NB4 (cell line): ENCODE results near the gene IPO8.

Experiments
- CTCF ChIP-seq: IDR thresholded peaks from one replicate; pipeline ENCODE4 v1.5.1; 2012; ENCODE audit warnings: low read depth, low read length
- MAX ChIP-seq: IDR thresholded peaks from 2 replicates; pipeline ENCODE4 v1.6.1; 2011; ENCODE audit warnings: low read depth, low read length

- TF ChIP-seq CTCF (no peak), MAX (no peak)
Measured at GRCh38 chr12:30725739-30726138, 30.1 kb upstream of the IPO8 start.
